Measurements from ENCODE around the gene SLCO4A1. TPM values are rescaled to one million over a fixed set of nuclear protein-coding genes. Genes with fewer than 3 reads are reported as not detected.
A peak's percentile ranks its signal among the peaks of the same experiment; 100 is the strongest.

Gene SLCO4A1
- total RNA-seq, 2 experiments from 2014 or later: 40.5 to 43.4 TPM

GRCh38 chr20:62656197-62656918, 14.1 kb downstream of the SLCO4A1 start:
- no peak overlapping the region for H3K4me3 Mint-ChIP-seq
- H3K9me3 Mint-ChIP-seq (ENCODE audit: low read depth): no peaks in the 10 kb centered on the region
- H3K27me3 Mint-ChIP-seq: no peaks in the 10 kb centered on the region
- intact Hi-C loops (cut with DNase I, micrococcal nuclease): no loop called here
- peaks cover 8% of the 10 kb centered on the region for H3K36me3 Mint-ChIP-seq (ENCODE audit: low read depth)
- POLR2A ChIA-PET: interaction anchor here (0.7 kb wide), 1 partner anchor 12 kb away, joined by 3 read pairs; no protein-coding TSS in a partner anchor
- H3K4me1 Mint-ChIP-seq: peaks cover 13% of the 10 kb centered on the region
- ATAC-seq (no peak), DNase-seq (no peak)
- CTCF ChIA-PET: interaction anchor here (0.8 to 1.2 kb wide), 2 partner anchors 13 to 343 kb away, joined by 4 to 6 read pairs; no protein-coding TSS in a partner anchor
- H3K27ac Mint-ChIP-seq: no peak overlapping the region

GRCh38 chr20:62656919-62657588, 14.8 kb downstream of the SLCO4A1 start:
- peaks cover 7% of the 10 kb centered on the region for H3K4me1 Mint-ChIP-seq
- intact Hi-C loops (cut with DNase I, micrococcal nuclease): no loop called here
- H3K9me3 Mint-ChIP-seq (ENCODE audit: low read depth): no peaks in the 10 kb centered on the region
- POLR2A ChIA-PET: no interaction called here
- peaks cover 8% of the 10 kb centered on the region for H3K36me3 Mint-ChIP-seq (ENCODE audit: low read depth)
- H3K27ac Mint-ChIP-seq: no peak overlapping the region
- ATAC-seq (no peak), DNase-seq (no peak)
- H3K4me3 Mint-ChIP-seq: no peak overlapping the region
- CTCF ChIA-PET: interaction anchor here (0.8 kb wide), 1 partner anchor 342 kb away, joined by 4 read pairs; no protein-coding TSS in a partner anchor
- H3K27me3 Mint-ChIP-seq: no peaks in the 10 kb centered on the region

GRCh38 chr20:62657589-62657942, 15.3 kb downstream of the SLCO4A1 start:
- peaks cover 1% of the 10 kb centered on the region for H3K4me1 Mint-ChIP-seq
- H3K27ac Mint-ChIP-seq: no peak overlapping the region
- no peak for ATAC-seq
- DNase-seq: no peak
- H3K9me3 Mint-ChIP-seq (ENCODE audit: low read depth): no peaks in the 10 kb centered on the region
- intact Hi-C loops (cut with DNase I, micrococcal nuclease): no loop called here
- POLR2A ChIA-PET: no interaction called here
- CTCF ChIA-PET: no interaction called here
- H3K36me3 Mint-ChIP-seq (ENCODE audit: low read depth): peaks cover 8% of the 10 kb centered on the region
- no peaks in the 10 kb centered on the region for H3K27me3 Mint-ChIP-seq
- H3K4me3 Mint-ChIP-seq: no peak overlapping the region

GRCh38 chr20:62657956-62658355, 15.7 kb downstream of the SLCO4A1 start:
- H3K9me3 Mint-ChIP-seq (ENCODE audit: low read depth): no peaks in the 10 kb centered on the region
- intact Hi-C loops (cut with DNase I, micrococcal nuclease): no loop called here
- ATAC-seq: no peak
- no peak overlapping the region for H3K4me3 Mint-ChIP-seq
- H3K4me1 Mint-ChIP-seq: no peaks in the 10 kb centered on the region
- H3K27me3 Mint-ChIP-seq: no peaks in the 10 kb centered on the region
- no peak for DNase-seq
- no peak overlapping the region for H3K27ac Mint-ChIP-seq
- H3K36me3 Mint-ChIP-seq (ENCODE audit: low read depth): peaks cover 8% of the 10 kb centered on the region
- CTCF ChIA-PET: interaction anchor here (0.6 kb wide), 1 partner anchor 105 kb away, joined by 3 read pairs; no protein-coding TSS in a partner anchor
- POLR2A ChIA-PET: no interaction called here

GRCh38 chr20:62658593-62659178, 16.4 kb downstream of the SLCO4A1 start:
- H3K36me3 Mint-ChIP-seq (ENCODE audit: low read depth): peaks cover 10% of the 10 kb centered on the region
- intact Hi-C loops (cut with DNase I, micrococcal nuclease): no loop called here
- no peaks in the 10 kb centered on the region for H3K4me1 Mint-ChIP-seq
- H3K4me3 Mint-ChIP-seq: no peak overlapping the region
- no peaks in the 10 kb centered on the region for H3K9me3 Mint-ChIP-seq (ENCODE audit: low read depth)
- H3K27me3 Mint-ChIP-seq: no peaks in the 10 kb centered on the region
- ChIA-PET POLR2A (no interaction called here), CTCF (interaction anchor here (0.6 kb wide), 1 partner anchor 105 kb away, joined by 3 read pairs; no protein-coding TSS in a partner anchor)
- DNase-seq (no peak), ATAC-seq (no peak)
- H3K27ac Mint-ChIP-seq: no peak overlapping the region

GRCh38 chr20:62659488-62660239, 17.4 kb downstream of the SLCO4A1 start:
- H3K36me3 Mint-ChIP-seq (ENCODE audit: low read depth): peaks cover 6% of the 10 kb centered on the region
- no peaks in the 10 kb centered on the region for H3K27me3 Mint-ChIP-seq
- H3K4me1 Mint-ChIP-seq: no peaks in the 10 kb centered on the region
- H3K9me3 Mint-ChIP-seq (ENCODE audit: low read depth): no peaks in the 10 kb centered on the region
- POLR2A ChIA-PET: no interaction called here
- H3K27ac Mint-ChIP-seq: no peak overlapping the region
- CTCF ChIA-PET: interaction anchor here (0.7 kb wide), 1 partner anchor 43 kb away, joined by 3 read pairs; no protein-coding TSS in a partner anchor
- no peak for ATAC-seq
- no peak overlapping the region for H3K4me3 Mint-ChIP-seq
- DNase-seq: no peak
- intact Hi-C loops (cut with DNase I, micrococcal nuclease): no loop called here

GRCh38 chr20:62660240-62660615, 17.9 kb downstream of the SLCO4A1 start:
- ATAC-seq (no peak), DNase-seq (no peak)
- H3K27me3 Mint-ChIP-seq: no peaks in the 10 kb centered on the region
- H3K9me3 Mint-ChIP-seq (ENCODE audit: low read depth): no peaks in the 10 kb centered on the region
- intact Hi-C loops (cut with DNase I, micrococcal nuclease): no loop called here
- ChIA-PET CTCF (interaction anchor here (0.7 kb wide), 1 partner anchor 43 kb away, joined by 3 read pairs; no protein-coding TSS in a partner anchor), POLR2A (no interaction called here)
- no peak overlapping the region for H3K4me3 Mint-ChIP-seq
- peaks cover 6% of the 10 kb centered on the region for H3K36me3 Mint-ChIP-seq (ENCODE audit: low read depth)
- no peak overlapping the region for H3K27ac Mint-ChIP-seq
- no peaks in the 10 kb centered on the region for H3K4me1 Mint-ChIP-seq

- DNase-seq: no peak
- Mint-ChIP-seq H3K4me3 (no peak overlapping the region), H3K36me3 (ENCODE audit: low read depth) (peaks cover 6% of the 10 kb centered on the region), H3K9me3 (ENCODE audit: low read depth) (no peaks in the 10 kb centered on the region), H3K4me1 (no peaks in the 10 kb centered on the region), H3K27ac (no peak overlapping the region), H3K27me3 (no peaks in the 10 kb centered on the region)
- POLR2A ChIA-PET: no interaction called here
- intact Hi-C loops (cut with DNase I, micrococcal nuclease): no loop called here
- CTCF ChIA-PET: no interaction called here
- ATAC-seq: no peak
Measured at GRCh38 chr20:62660768-62661167, 18.5 kb downstream of the SLCO4A1 start.

GRCh38 chr20:62661647-62662046, 19.3 kb downstream of the SLCO4A1 start:
- intact Hi-C loops (cut with DNase I, micrococcal nuclease): no loop called here
- H3K4me3 Mint-ChIP-seq: no peak overlapping the region
- DNase-seq: no peak
- no peaks in the 10 kb centered on the region for H3K27me3 Mint-ChIP-seq
- H3K9me3 Mint-ChIP-seq (ENCODE audit: low read depth): no peaks in the 10 kb centered on the region
- ATAC-seq: no peak
- H3K4me1 Mint-ChIP-seq: no peaks in the 10 kb centered on the region
- CTCF ChIA-PET: interaction anchor here (0.6 kb wide), 2 partner anchors 127 to 173 kb away, joined by 3 to 4 read pairs; no protein-coding TSS in a partner anchor
- POLR2A ChIA-PET: no interaction called here
- H3K27ac Mint-ChIP-seq: no peak overlapping the region
- H3K36me3 Mint-ChIP-seq (ENCODE audit: low read depth): peaks cover 5% of the 10 kb centered on the region

GRCh38 chr20:62662422-62662821, 20.1 kb downstream of the SLCO4A1 start:
- no peaks in the 10 kb centered on the region for H3K9me3 Mint-ChIP-seq (ENCODE audit: low read depth)
- H3K27ac Mint-ChIP-seq: no peak overlapping the region
- H3K27me3 Mint-ChIP-seq: no peaks in the 10 kb centered on the region
- DNase-seq: no peak
- H3K36me3 Mint-ChIP-seq (ENCODE audit: low read depth): peaks cover 5% of the 10 kb centered on the region
- H3K4me3 Mint-ChIP-seq: no peak overlapping the region
- ChIA-PET CTCF (no interaction called here), POLR2A (no interaction called here)
- ATAC-seq: no peak
- intact Hi-C loops (cut with DNase I, micrococcal nuclease): no loop called here
- no peaks in the 10 kb centered on the region for H3K4me1 Mint-ChIP-seq

GRCh38 chr20:62663145-62664018, 21.1 kb downstream of the SLCO4A1 start:
- POLR2A ChIA-PET: no interaction called here

More at GRCh38 chr20:62663145-62664018, 21.1 kb downstream of the SLCO4A1 start:
- peak overlapping the region; percentile 37 for H3K27ac Mint-ChIP-seq
- CTCF ChIA-PET: interaction anchor here (1.2 kb wide), 1 partner anchor 131 kb away, joined by 3 read pairs; no protein-coding TSS in a partner anchor
- intact Hi-C loops (cut with DNase I, micrococcal nuclease): no loop called here
- ATAC-seq: no peak
- no peak overlapping the region for H3K4me3 Mint-ChIP-seq
- no peaks in the 10 kb centered on the region for H3K27me3 Mint-ChIP-seq
- H3K9me3 Mint-ChIP-seq (ENCODE audit: low read depth): no peaks in the 10 kb centered on the region
- DNase-seq: no peak
- peaks cover 10% of the 10 kb centered on the region for H3K36me3 Mint-ChIP-seq (ENCODE audit: low read depth)
- H3K4me1 Mint-ChIP-seq: no peaks in the 10 kb centered on the region

Data from activated CD4-positive, alpha-beta T cell treated with anti-CD3 and anti-CD28 coated beads for 36 hours (primary cell).